CD4-positive, alpha-beta T cell treated with Interleukin-15 for 1 hour (primary cell): ENCODE measurements around the gene CDK5R2.
"Not testable (repeated sequence)": the region's sequence is repeated elsewhere in the genome, so short reads cannot be mapped to it uniquely, and the experiment has no call there.

Source experiments
- DNase-seq: peaks from one replicate; pipeline ENCODE4 v3.0.0-alpha.2; 2020

CDK5R2 gene

GRCh38 chr2:218959141-218959731 is at the start of gene CDK5R2:
TSS of gene CDK5R2 (plus strand) at chr2:218959666. CDS start at chr2:218959821, 155 bp downstream.
- peak; percentile 77 for DNase-seq

DNA sequence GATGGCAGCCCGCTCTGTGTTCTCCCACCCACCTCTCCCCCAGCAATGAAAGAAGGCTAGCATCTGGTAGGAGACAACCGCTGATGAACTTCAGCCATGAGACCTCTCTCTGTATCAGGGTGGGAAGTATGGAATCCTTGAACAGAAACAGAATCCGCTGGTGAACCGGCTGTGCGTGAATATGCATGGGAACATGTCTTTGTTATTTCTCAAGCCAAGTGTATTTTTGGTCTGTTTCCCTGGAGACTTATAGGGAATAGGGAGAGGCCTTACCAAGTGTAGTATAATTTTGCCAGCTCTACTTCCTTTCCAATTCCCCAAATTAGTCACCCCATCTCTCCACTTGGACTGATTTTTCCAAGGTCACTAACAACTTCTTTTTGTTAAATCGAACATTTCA is 48.7 kb upstream of the CDK5R2 start:
- no peak for DNase-seq

DNA sequence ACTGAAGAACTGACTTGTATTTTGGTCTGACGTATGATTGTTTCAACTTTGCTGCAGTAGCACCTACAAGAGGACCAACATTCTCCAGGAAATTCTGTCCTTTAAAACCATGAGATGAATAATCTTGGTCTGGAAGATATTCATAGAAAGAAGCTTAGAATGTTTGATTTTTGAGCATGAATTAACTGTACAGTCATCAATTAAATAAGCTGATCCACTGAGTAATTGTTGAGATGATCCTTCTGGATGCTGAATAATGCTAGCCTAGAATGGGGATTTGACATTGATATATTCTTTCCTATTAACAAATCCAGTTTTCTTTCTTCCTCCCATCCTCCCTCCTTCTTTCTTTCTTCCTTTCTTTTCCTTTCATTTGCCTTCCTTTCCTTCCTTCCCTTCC is 39.0 kb upstream of the CDK5R2 start:
- DNase-seq = no peak

DNA sequence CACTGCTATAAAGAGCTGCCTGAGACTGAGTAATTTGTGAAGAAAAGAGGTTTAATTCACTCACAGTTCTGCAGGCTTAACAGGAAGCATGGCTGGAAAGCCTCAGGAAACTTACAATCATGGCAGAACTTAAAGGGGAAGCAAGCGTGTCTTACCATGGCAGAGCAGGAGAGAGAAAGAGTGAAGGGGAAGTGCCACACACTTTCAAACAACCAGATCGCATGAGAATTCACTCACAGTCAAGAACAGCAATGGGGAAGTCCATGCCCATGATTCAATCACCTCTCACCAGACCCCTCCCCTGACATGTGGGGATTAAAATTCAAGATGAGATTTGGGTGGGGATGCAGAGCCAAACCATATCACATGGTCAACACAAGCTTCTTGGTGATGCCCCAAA is 34.7 kb upstream of the CDK5R2 start:
- DNase-seq = no peak

DNA sequence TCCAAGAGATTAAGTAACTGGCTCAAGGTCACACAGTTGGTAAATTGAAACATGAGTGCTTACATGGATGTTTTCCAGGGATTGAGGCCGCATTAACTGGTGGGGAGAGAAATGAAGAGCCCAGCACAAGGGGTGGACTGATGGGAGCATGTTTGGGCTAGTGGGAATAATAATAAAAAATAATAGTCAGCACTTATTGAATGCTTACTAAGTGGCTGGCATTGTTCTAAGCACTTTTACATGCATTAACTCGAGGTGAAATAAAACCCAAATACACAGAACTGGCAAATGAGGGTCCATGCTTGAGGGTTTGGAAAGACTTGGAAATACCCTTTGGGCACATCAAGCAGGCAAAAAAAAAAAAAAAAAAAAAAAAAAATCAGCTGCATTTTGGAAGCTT is 34.0 kb upstream of the CDK5R2 start:
- DNase-seq = no peak

- DNase-seq = no peak
Measured at GRCh38 chr2:218927422-218927821, 32.0 kb upstream of the CDK5R2 start.

GRCh38 chr2:218927876-218928275 is 31.6 kb upstream of the CDK5R2 start:
- DNase-seq = no peak

GRCh38 chr2:218930488-218930887 is 29.0 kb upstream of the CDK5R2 start:
- not testable (repeated sequence) for DNase-seq

- DNase-seq = not testable (repeated sequence)
Measured at GRCh38 chr2:218931751-218932150, 27.7 kb upstream of the CDK5R2 start.

DNA sequence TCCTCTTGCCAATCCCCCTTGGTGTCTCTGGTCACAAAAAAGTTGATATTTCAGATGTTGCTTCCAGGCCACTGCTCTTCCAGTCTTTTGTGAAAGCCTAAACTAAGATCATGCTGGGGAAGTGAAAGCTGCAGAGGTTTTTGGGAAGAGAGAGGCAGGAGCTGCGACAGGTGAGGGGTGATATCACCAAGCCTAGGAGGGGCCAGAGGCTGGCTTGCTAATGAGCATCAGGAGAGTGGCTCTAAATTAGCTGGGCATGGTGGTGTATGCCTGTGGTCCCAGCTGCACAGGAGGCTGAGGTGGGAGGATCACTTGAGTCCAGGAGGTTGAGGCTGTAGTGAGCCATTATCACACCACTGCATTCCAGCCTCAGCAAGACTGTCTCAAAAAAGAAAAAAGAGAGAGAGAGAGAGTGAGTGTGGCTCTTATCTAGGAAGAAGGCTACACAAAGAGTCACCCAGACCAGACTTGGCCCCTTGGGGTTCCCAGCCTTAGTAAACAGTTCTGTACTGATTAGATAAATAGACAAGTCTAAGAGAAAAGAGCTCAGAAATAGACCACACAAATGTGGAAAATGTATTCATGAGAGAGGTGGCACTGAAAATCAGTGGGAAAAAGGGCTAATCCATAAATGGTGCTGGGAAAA is 14.6 kb upstream of the CDK5R2 start:
- no peak for DNase-seq

- DNase-seq = no peak
Measured at GRCh38 chr2:218946621-218947020, 12.8 kb upstream of the CDK5R2 start.

- DNase-seq = no peak
Measured at GRCh38 chr2:218952160-218952559, 7.3 kb upstream of the CDK5R2 start.

DNA sequence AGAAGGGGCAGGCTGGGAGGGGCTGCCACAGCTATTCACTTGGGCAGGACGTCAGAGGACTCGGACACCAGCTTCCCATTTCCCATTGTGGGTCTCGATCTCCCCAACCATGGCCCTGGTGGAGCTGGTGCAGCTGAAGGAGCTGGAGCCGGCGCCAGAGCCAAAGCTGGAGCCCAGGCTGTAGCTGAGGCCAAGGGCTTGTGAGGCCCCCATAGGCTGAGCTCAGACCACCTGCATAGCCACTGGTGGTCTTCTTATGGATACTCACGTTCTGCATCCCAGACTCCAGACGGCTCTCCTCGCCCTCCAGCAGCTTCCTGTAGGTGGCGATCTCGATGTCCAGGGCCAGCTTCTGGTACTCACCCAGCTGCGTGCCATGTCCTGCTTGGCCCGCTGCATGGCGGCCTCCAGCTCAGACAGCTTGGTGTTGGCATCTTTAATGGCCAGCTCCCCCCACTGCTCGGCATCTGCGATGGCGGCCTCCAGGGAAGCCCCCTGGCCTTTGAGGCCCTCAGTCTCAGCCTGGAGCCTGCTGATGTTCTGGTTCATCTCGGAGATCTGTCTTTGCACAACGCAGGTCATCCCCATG is 6.0 kb upstream of the CDK5R2 start:
- DNase-seq = no peak

DNA sequence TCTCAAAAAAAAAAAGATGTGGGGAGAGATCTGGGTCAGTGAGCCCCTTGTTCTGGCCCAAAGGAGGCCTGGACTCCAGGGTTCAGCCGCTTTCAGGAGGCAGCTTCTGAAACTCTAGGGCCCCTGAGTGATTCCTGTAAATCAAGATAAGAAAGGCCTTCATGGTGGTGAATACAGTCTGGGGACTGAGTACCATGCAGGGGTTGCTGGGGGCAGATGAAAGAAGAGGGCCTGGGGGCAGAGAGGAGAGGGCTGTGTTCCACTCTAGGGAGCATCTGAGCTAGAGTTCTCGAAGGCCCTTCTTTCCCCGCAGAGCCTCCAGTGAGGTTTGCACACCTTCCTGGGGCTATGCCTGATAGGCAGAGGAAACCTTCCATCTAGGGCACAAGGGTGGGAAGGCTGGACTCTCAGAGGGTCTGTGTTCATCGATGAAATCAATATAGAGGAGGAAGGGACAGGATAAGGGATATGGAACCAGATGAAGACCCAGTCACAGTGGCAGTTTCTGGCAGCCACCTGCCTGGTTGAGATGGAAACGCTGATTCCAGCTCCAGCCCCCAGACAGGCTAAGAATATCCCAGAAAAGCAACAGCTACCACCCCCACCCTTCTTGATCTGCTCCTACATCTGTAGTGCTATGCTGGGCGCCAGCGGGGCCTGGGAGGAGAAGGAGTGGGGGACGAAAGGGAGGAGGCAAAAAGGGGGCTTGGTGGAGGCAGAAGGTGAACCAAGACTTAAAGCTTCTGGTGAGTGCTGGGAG is 4.7 kb upstream of the CDK5R2 start:
- DNase-seq = no peak

GRCh38 chr2:218956039-218956438 is 3.4 kb upstream of the CDK5R2 start:
- no peak for DNase-seq

- DNase-seq = no peak
Measured at GRCh38 chr2:218957671-218958070, 1.8 kb upstream of the CDK5R2 start.

- DNase-seq = no peak
Measured at GRCh38 chr2:218958276-218958675, 1.2 kb upstream of the CDK5R2 start.

GRCh38 chr2:218959761-218960308 is 369 bp downstream of the CDK5R2 start:
- DNase-seq = no peak

DNA sequence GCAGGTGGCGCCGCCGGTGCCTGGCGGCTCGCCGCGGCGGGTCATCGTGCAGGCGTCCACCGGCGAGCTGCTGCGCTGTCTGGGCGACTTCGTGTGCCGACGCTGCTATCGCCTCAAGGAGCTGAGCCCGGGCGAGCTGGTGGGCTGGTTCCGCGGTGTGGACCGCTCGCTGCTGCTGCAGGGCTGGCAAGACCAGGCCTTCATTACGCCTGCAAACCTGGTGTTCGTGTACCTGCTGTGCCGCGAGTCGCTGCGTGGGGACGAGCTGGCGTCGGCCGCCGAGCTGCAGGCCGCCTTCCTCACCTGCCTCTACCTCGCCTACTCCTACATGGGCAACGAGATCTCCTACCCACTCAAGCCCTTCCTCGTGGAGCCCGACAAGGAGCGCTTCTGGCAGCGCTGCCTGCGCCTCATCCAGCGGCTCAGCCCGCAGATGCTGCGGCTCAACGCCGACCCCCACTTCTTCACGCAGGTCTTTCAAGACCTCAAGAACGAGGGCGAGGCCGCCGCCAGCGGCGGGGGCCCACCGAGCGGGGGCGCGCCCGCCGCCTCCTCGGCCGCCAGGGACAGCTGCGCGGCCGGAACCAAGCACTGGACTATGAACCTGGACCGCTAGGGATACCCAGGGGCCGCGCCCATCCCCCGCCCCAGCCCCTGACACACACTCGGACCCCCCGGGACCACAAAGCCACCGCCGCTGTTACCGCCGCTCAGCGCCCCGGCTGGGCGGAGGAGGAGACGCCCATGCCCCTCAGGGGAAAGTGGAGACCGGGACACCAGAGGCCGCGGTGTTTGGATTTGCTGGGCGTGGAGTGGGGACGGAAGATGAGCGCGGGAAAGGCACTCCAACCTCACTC is 1.1 kb downstream of the CDK5R2 start:
- no peak for DNase-seq

DNA sequence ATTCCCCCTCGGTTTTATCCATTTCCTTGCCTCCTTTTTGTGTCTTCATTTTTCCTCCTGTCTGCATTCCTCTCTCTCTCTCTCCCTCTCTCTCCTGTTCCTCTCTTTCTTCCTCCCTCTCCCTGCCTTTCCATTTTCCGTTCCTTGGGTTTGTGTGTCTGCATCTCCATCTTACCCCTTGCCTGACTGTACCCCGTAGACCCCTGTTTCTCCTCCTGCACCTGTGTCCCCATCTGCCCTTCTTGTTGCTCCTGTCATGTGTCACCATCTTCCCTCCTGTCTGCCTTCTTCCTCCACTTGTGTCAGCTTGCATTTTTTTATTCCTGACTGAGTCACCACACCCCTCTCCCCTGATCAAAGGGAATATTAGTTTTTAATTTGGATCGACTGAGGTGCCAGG is 1.8 kb downstream of the CDK5R2 start:
- DNase-seq = no peak

DNA sequence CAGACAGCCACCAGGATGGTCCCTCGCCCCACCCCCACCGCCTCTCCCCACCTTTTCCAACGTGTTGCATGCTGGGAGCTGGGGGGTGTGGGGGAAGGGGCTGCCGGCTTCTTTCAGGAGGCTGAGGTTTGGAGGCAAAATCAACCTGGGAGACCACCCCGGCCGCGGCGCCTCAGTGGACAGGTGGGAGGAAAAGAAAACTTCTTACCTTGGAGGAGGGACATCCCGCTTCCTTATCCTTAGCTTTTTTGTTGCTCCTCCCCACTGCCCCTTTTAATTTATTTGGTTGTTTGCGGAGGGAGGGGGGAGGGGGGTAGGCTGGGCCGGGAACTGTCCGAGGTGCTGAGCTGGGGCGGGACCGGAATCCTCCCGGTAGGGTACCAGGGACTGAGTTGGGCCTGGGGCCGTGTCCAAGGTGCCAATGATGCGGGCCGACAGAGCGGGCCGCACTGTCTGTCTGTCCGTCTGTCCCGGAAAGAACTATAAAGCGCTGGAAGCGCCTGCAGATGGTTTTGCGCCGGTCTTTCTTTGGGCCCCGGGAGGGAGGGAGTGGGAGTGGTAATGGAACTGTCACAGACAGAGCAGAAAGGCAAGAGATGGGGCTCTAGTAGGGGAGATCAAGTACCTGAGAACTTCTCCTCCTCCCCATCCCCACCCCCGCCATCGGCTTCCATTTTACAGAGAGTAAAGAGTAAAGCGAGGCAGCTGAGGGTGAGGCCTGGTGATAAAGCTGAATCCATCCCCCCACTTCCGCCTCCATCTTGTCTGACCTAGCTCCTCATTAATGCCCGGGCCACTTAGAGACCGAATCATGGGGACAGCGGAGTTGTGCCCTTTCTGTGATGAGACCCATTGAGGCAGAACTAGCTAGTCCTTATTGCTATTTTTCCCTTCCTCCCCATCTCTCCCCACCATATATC is 2.4 kb downstream of the CDK5R2 start:
- no peak for DNase-seq
